Renal pelvis (tissue), 12 donors: ENCODE data around the gene TIRAP. TPM values are rescaled to one million over a fixed set of nuclear protein-coding genes. Genes with fewer than 3 reads are reported as not detected.
"Not testable (repeated sequence)": the region's sequence is repeated elsewhere in the genome, so short reads cannot be mapped to it uniquely, and the experiment has no call there.

ENCODE experiments used
- DNase-seq: peaks from one replicate; pipeline ENCODE4 v3.0.0-alpha.2; 2013
- long read RNA-seq, 16 experiments: transcript quantifications; one replicate each; lab custom pipeline, GENCODE V29; 2026
- polyA plus RNA-seq, 3 donors: library from polyadenylated mRNA; unstranded; fragments of 120-200 nt; gene quantifications; one replicate each; pipeline ENCODE4 v1.2.1, GENCODE V29; 2013; ENCODE audit not compliant: insufficient read length in 3 of 3

The TIRAP gene, protein sequence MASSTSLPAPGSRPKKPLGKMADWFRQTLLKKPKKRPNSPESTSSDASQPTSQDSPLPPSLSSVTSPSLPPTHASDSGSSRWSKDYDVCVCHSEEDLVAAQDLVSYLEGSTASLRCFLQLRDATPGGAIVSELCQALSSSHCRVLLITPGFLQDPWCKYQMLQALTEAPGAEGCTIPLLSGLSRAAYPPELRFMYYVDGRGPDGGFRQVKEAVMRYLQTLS
- polyA plus RNA-seq = 10 to 100 TPM; 10.3 to 18.3 (median 17.2) TPM
- long read RNA-seq, donor 1, partial matches to known transcripts = 0 of 3 reads
- long read RNA-seq, donor 1, other reads (novel, unspliced or antisense) = 0 of 3 reads
- long read RNA-seq, donor 2, partial matches to known transcripts = 0 of 2 reads
- long read RNA-seq, donor 2, other reads (novel, unspliced or antisense) = 0 of 2 reads
- long read RNA-seq, donor 3 = 0 reads
- long read RNA-seq, donor 4 = 0 reads
- long read RNA-seq, donor 5, partial matches to known transcripts = 0 of 1 reads
- long read RNA-seq, donor 5, other reads (novel, unspliced or antisense) = 0 of 1 reads
- long read RNA-seq, donor 6, partial matches to known transcripts = 0 of 2 reads
- long read RNA-seq, donor 6, other reads (novel, unspliced or antisense) = 0 of 2 reads
- long read RNA-seq, donor 7 = 0 reads
- long read RNA-seq, donor 8, partial matches to known transcripts = 0 of 1 reads
- long read RNA-seq, donor 8, other reads (novel, unspliced or antisense) = 0 of 1 reads
- long read RNA-seq, donor 9 = 0 reads
- long read RNA-seq, donor 10 = 0 reads
- long read RNA-seq, donor 11 = 0 reads
- long read RNA-seq, donor 12, partial matches to known transcripts = 0 of 2 reads
- long read RNA-seq, donor 12, other reads (novel, unspliced or antisense) = 0 of 2 reads
- long read RNA-seq, donor 13 = 0 reads
- long read RNA-seq, donor 14 = 0 reads
- long read RNA-seq, donor 15, partial matches to known transcripts = 6 of 10 reads
- long read RNA-seq, donor 15, other reads (novel, unspliced or antisense) = 0 of 10 reads
- long read RNA-seq, donor 16, partial matches to known transcripts = 0 of 1 reads
- long read RNA-seq, donor 16, other reads (novel, unspliced or antisense) = 0 of 1 reads

- peak; percentile 55 for DNase-seq
Measured at GRCh38 chr11:126282736-126283591, at the start of gene TIRAP. Gene TIRAP, plus strand, starts transcription at chr11:126283093. Its CDS starts 7,802 bp downstream, at chr11:126290895.

DNA sequence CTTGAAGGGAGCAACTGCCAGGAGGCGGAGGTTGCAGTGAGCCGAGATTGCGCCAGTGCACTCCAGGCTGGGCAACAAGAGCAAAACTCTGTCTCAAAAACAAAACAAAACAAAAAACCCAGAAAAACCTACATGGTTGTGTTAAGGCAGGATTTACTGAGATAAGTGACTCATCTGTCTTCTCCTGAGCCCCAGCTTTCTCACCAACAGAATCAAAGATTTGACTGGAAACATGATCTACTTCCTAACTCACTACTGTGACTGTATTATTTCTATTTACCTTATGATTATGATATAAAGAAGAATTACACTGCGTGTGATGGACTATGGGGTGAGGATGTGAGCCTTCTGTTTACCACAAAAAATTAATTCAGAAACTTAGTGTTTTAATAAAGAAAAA lies 49.5 kb upstream of the TIRAP start:
- no peak for DNase-seq

- DNase-seq = no peak
Measured at GRCh38 chr11:126246636-126247035, 36.3 kb upstream of the TIRAP start.

- no peak for DNase-seq
Measured at GRCh38 chr11:126253265-126253664, 29.6 kb upstream of the TIRAP start.

DNA sequence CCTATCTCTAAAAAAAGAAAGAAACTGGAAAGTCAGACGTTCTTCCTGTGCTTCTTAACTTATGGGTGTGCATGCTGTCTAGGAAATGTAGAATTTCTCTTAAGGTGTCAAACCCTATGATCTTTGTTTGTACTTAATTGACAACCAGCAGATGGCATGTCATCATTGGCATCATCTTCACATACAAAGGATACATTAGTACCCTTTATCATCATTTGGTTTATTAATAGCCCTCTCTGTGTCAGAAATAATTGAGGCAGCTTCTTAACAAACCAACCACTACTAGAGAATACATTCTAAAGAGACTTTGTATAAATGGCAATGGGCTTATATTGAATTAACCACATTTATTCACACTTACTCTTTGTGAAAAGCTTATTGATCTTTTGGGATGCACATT lies 28.1 kb upstream of the TIRAP start:
- DNase-seq = no peak

- not testable (repeated sequence) for DNase-seq
Measured at GRCh38 chr11:126255507-126255906, 27.4 kb upstream of the TIRAP start.

DNA sequence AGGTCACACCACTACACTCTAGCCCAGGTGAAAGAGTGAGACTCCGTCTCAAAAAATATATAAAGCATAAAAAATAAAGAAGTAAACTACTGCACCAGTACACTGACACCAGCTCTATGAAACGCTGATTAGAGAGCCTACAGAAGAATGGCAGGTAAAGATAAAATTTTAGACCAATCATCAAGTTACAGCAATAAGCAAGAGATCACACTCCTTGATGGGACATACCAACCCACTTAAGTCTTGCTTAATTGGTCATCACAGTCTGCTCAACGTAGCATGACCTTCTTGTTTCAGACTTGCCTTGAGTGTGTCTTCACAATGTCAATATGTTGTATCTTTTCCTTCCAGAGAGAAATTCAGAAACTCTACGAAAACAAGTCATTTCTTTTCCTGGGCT lies 26.7 kb upstream of the TIRAP start:
- no peak for DNase-seq

DNA sequence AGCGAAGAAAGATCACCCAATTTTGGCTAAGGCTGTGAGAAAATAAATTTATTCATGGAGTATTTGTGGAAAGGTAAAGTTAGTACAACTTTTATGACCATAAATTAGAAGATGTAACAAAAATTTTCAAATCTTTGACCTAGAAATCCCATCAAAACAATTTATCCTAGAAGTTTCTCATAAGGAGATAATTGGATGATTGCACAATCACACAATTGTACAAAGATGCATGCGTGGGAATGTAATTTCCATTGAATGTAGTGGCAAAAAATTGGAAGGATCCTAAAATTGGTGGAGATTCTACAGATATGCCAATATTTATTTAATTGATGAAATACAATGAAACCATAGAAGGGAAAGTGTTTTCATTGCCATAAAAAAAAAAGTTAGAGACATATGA lies 25.7 kb upstream of the TIRAP start:
- no peak for DNase-seq

GRCh38 chr11:126257764-126258163 lies 25.1 kb upstream of the TIRAP start:
- DNase-seq = no peak

DNA sequence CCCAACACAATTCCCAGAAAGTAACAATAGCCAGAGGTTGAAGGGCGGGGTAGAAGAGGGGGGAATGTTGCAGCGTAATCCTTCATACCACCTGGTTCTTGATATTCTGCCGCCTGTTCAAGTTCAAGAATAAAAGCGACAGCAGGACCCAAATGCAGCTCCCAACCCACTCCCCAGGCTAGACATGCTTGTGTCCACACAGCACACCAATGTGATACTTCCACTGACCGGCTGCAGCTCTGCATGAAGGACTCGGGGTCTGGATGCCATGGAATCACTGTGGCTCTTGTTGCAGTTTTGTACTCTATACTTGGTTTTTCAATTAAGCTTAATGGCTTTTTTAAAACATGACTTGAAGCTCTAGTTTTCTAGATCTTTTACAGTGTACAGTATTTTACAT lies 20.7 kb upstream of the TIRAP start:
- DNase-seq = no peak

DNA sequence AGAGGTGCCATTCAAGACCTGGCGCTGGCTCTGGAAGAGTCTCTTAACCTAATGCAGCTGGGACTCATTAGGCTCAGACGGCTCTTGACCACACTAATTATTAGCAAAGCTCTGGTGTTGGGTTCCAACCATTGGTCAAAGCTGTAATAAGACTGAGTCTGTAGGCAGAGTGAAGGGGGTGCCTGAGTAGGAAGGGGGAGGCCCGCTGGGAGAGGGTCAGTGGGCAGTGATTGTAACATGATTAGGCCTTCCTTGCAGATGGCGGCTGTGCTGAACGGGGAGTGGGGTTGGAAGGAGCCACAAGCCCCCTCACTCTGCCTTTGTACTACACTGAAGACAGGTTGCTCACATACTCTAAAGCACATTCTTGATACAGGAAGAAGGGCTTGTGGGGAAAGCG lies 19.4 kb upstream of the TIRAP start:
- no peak for DNase-seq

GRCh38 chr11:126265811-126266210 lies 17.1 kb upstream of the TIRAP start:
- no peak for DNase-seq

DNA sequence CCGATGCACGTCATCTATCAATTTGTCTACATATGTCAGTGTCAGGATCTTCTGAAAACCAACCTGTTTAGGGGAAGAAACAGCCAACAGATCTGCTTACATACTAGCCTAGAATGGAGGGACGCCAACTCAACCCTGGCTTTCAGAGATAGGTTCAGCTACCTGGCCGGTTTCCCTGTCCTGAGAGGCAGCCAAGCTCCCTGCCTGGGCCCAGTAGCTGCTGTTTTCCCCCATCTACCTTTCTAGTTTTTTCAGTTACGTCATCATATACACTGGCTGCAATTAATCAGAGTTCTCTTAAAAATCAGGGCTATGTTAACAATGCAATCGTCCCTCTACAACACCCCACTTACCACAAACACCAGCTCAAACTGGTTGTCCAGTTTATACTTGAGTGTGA lies 15.2 kb upstream of the TIRAP start:
- DNase-seq = no peak

DNA sequence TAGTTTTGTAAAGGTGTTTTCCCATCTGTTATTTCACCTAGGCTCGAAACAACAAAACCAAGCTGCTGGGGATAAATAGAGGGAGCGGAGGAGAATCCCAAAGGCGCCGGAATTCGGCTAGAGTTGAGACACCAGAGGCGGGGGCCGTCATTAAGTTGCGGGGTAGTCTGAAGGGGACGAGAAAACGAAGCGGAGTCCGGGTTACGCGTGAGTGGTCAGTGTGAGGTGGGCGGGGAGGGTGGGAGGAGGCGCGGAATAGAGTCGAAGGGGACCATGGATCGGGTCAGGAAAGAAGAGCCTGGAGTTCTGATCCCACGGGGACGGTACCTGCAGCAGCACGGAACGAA lies 14.6 kb upstream of the TIRAP start:
- no peak for DNase-seq

- DNase-seq = peak; percentile 99
Measured at GRCh38 chr11:126268708-126269579, 13.9 kb upstream of the TIRAP start, which contains the start of the genes FOXRED1 and SRPRA. Gene FOXRED1, plus strand, starts transcription at chr11:126269154. Its CDS starts 53 bp downstream, at chr11:126269207. Gene SRPRA, minus strand, starts transcription at chr11:126268895. Its CDS starts 91 bp downstream, at chr11:126268804.

DNA sequence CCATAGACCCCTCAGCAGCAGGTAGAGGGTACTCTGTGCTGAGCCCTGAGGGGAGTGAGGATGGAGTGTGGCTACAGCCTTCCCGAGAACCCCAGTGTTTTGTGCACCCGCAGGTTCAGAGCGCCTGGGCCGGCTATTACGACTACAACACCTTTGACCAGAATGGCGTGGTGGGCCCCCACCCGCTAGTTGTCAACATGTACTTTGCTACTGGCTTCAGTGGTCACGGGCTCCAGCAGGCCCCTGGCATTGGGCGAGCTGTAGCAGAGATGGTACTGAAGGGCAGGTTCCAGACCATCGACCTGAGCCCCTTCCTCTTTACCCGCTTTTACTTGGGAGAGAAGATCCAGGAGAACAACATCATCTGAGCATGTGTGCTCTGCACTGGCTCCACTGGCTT lies 5.6 kb upstream of the TIRAP start:
- no peak for DNase-seq

DNA sequence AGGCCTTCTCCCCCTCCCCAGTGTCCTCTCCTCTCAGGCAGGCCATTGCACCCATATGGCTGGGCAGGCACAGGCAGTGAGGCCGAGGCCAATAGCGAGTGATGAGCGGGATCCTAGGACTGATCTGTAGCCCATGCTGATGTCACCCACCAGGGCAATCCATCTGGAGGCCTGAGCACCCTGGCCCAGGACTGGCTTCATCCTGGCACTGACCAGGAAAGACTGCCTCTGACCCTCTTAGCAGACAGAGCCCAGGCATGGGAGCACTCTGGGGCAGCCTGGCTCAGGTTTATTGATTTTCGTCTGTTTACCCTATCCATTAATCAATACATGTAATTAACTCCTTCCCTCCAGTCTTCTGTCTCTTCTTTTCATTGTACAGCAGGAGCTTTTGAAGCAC lies 5.1 kb upstream of the TIRAP start:
- DNase-seq = no peak

DNA sequence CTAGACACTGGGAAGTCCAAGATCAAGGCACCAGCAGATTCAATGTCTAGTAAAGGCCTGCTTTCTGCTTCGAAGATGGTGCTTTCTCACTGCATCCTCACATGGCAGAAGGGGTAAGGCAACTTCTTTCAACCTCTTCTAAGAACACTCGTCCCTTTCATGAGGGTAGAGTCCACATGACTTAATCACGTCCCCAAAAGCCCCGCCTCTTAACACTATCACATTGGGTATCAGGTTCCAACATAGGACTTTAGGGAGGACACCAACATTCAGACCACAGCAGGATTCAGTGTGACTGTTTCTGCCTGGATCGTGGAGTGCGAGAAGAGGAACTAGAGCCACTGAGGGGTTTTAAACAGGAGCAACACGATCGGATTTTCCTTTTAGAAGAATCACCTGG lies 3.7 kb upstream of the TIRAP start:
- DNase-seq = no peak

- no peak for DNase-seq
Measured at GRCh38 chr11:126280595-126280994, 2.3 kb upstream of the TIRAP start.

DNA sequence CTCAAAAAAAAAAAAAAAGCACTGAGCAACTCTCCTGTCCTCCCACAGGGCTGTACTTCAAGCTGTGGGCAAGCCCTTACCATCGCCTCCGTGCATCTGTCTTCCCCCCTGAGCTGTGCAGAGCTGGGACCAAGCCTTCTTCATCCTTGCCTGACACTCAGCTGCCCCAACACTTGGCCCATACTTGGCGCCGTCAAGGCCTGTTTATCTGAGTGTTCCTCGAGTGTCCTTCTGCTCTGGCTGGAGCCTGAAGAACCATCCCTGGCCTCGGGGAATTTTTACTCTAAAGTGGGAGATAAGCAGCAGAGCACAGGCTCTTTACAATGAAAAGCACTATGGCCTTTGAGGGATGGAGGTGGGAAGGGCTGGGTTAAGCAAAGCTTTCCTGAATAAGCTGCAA lies 1.6 kb upstream of the TIRAP start:
- no peak for DNase-seq
